H1 (cell line): ENCODE data around the gene WDR26. TPM values are rescaled to one million over a fixed set of nuclear protein-coding genes. Genes with fewer than 3 reads are reported as not detected.

ENCODE experiments used
- EGR1 ChIP-seq: IDR thresholded peaks from 2 replicates; pipeline ENCODE4 v1.6.1; 2011; ENCODE audit warnings: low read depth, low read length, borderline replicate concordance
- GTF2F1 ChIP-seq: IDR thresholded peaks from 2 replicates; pipeline ENCODE4 v1.6.1; 2012; ENCODE audit warnings: low read depth, low read length, improper control_type of control experiment, borderline replicate concordance
- TEAD4 ChIP-seq: IDR thresholded peaks from 2 replicates; pipeline ENCODE4 v1.6.1; 2012; ENCODE audit warnings: low read depth, low read length, inconsistent platforms, mixed read lengths
- polyA plus RNA-seq, 7 experiments: library from polyadenylated mRNA; depleted of rRNA in 3 of 7; stranded (reverse) in 5 of 7; unstranded in 2 of 7; fragments of >200 nt in 5 of 7; fragments of 200-250 nt in 2 of 7; gene quantifications; 1 replicate in 5 of 7; 2 replicates in 1 of 7; 4 replicates in 1 of 7; pipeline versions ENCODE4 v1.2.1 to v1.2.3, GENCODE V29; 2011 to 2013; ENCODE audit warnings: missing spikeins in 2 of 7, mixed read lengths in 2 of 7
- total RNA-seq: library from RNA; stranded (reverse); fragmentation: NEBNext Ultra II Directional; extraction: Animal tissue kit (Norgen Biotek cat#: 25700); gene quantifications from 2 replicates; pipeline ENCODE4 v1.2.1, GENCODE V29; 2021
- TF ChIP-seq, protein P1 (sequence below): IDR thresholded peaks from 2 replicates; pipeline ENCODE4 v1.6.1; 2012; ENCODE audit warnings: low read length, inconsistent platforms

The WDR26 gene
- total and polyA plus RNA-seq, 2 of the 8 experiments (the other 6 are each of a cell fraction or from before 2014, with no cell fraction given): 18.0 to 72.5 TPM

DNA sequence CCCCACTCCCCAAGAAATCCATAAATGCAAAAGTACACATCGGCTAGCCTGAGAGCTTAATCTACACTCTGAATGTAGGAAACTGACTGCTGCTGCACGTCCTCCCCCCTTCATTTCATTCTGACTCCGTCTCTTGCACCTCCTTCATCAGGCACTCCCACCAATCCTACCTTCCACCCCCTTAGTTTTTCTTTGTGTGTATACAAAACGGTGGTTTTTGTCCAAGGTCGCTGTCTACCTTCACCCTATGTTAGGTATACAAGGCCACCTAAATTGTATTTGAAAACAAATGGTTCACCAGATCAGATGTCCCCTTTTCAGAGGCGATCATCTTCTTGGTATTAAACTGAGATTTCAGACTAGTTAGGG is 1.9 kb downstream of the WDR26 start (continued):
- TF ChIP-seq, protein P1, sequence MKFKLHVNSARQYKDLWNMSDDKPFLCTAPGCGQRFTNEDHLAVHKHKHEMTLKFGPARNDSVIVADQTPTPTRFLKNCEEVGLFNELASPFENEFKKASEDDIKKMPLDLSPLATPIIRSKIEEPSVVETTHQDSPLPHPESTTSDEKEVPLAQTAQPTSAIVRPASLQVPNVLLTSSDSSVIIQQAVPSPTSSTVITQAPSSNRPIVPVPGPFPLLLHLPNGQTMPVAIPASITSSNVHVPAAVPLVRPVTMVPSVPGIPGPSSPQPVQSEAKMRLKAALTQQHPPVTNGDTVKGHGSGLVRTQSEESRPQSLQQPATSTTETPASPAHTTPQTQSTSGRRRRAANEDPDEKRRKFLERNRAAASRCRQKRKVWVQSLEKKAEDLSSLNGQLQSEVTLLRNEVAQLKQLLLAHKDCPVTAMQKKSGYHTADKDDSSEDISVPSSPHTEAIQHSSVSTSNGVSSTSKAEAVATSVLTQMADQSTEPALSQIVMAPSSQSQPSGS: no peak
- no peak for TF ChIP-seq EGR1
- TF ChIP-seq TEAD4: no peak
- no peak for TF ChIP-seq GTF2F1
